Sigmoid colon (tissue), 7 donors: ENCODE data around the gene DRGX. TPM values are rescaled to one million over a fixed set of nuclear protein-coding genes. Genes with fewer than 3 reads are reported as not detected.

Experiments
- DNase-seq: peaks from one replicate; pipeline ENCODE4 v3.0.0-alpha.2; 2019
- H3K27ac ChIP-seq, 4 donors: fragments of 200-600 bp; sonication (generic); one replicate each; pipeline ENCODE4 v1.5.1; 2016 to 2019; ENCODE audit warnings: mild to moderate bottlenecking in 1 of 4
- H3K27me3 ChIP-seq, 3 donors: fragments of 200-600 bp; sonication (generic); one replicate each; pipeline ENCODE4 v1.5.1; 2019; ENCODE audit warnings: mild to moderate bottlenecking in 1 of 3
- H3K36me3 ChIP-seq, 4 donors: fragments of 200-600 bp; sonication (generic); one replicate each; pipeline ENCODE4 v1.5.1; 2016 to 2019
- H3K4me1 ChIP-seq, 4 donors: fragments of 200-600 bp; sonication (generic); one replicate each; pipeline ENCODE4 v1.5.1; 2017 to 2019
- H3K4me3 ChIP-seq, 4 donors: fragments of 200-600 bp; sonication (generic); one replicate each; pipeline ENCODE4 v1.5.1; 2017 to 2019; ENCODE audit warnings: mild to moderate bottlenecking in 2 of 4, moderate library complexity in 1 of 4
- H3K9me3 ChIP-seq, 4 donors: fragments of 200-600 bp in 3 of 4; sonication (generic) in 3 of 4; one replicate each; pipeline versions ENCODE4 v1.5.1 to v1.6.1; 2013 to 2019
- CTCF ChIP-seq, 4 experiments: fragments of 450-650 bp in 3 of 4; fragments of 200-600 bp in 1 of 4; IDR thresholded peaks; one replicate each; pipeline ENCODE4 v1.5.1; 2016 to 2019; ENCODE audit warnings: antibody characterized with exemption in 4 of 4, mild to moderate bottlenecking in 3 of 4, moderate library complexity in 2 of 4
- EP300 ChIP-seq, 4 donors: sonication (generic); formaldehyde crosslinking; IDR thresholded peaks; one replicate each; pipeline ENCODE4 v1.6.1; 2017; ENCODE audit warnings: antibody characterized with exemption in 4 of 4
- POLR2A ChIP-seq, 2 donors: fragments of 450-650 bp; IDR thresholded peaks; one replicate each; pipeline ENCODE4 v1.6.1; 2016; ENCODE audit warnings: antibody characterized with exemption in 2 of 2, mild to moderate bottlenecking in 2 of 2, moderate library complexity in 2 of 2
- POLR2AphosphoS5 ChIP-seq, 4 donors: sonication (generic); formaldehyde crosslinking; IDR thresholded peaks; one replicate each; pipeline ENCODE4 v1.6.1; 2017; ENCODE audit warnings: antibody characterized with exemption in 4 of 4
- WGBS, 2 donors: extraction: QIAGEN DNeasy Blood & Tissue Kit; methylation state at CpG; one replicate each; pipeline ENCODE4 v1.1.7; 2013; 5-methylcytosine and 5-hydroxymethylcytosine counted together
- intact Hi-C: fragments of 100-400 bp; cut with DNase I; formaldehyde crosslinking; loops from one replicate; pipeline ENCODE4 v1.15.1; 2023
- polyA plus RNA-seq, 3 donors: library from polyadenylated mRNA; stranded (reverse); fragments of 200-250 nt; gene quantifications; one replicate each; pipeline ENCODE4 v1.2.3, GENCODE V29; 2013
- total RNA-seq, 4 donors: library from RNA; depleted of rRNA; stranded (reverse); fragments of >200 nt; gene quantifications; one replicate each; pipeline ENCODE4 v1.1.0, GENCODE V29; 2016
- donor health status: healthy with polysubstance abuse.
- donor health status: Bipolar disorder and iron deficiency.
- donor health status: healthy.

The DRGX gene
- total and polyA plus RNA-seq, 7 donors, result 0.23 to 0.42 TPM; not detected in 5

GRCh38 chr10:49383853-49384252 is 12.0 kb downstream of the DRGX start:
- TF ChIP-seq CTCF (IDR thresholded peaks at IDR 0.05) (no peak), EP300 (IDR thresholded peaks at IDR 0.05) (no peak), POLR2A (IDR thresholded peaks at IDR 0.05) (no peak), POLR2AphosphoS5 (IDR thresholded peaks at IDR 0.05) (no peak)
- no peak overlapping the region for H3K4me3 ChIP-seq
- H3K9me3 ChIP-seq, result no peaks in the 10 kb centered on the region
- intact Hi-C loops, result no loop called here
- no peak for DNase-seq
- H3K27ac ChIP-seq, result no peak overlapping the region
- H3K4me1 ChIP-seq, result no peaks in the 10 kb centered on the region
- H3K27me3 ChIP-seq, result peaks cover 0 to 11% (median 0%) of the 10 kb centered on the region in 3 donors
- 77 to 88% methylated on average over 4 of the region's 4 CpGs for WGBS, 2 donors
- H3K36me3 ChIP-seq, result no peaks in the 10 kb centered on the region

GRCh38 chr10:49382826-49383225 is 13.1 kb downstream of the DRGX start:
- H3K4me3 ChIP-seq, result no peak overlapping the region
- WGBS, 2 donors, result 79 to 87% methylated on average over 5 of the region's 5 CpGs
- intact Hi-C loops, result no loop called here
- peaks cover 0 to 6% (median 0%) of the 10 kb centered on the region in 3 donors for H3K27me3 ChIP-seq
- no peak for DNase-seq
- H3K27ac ChIP-seq, result no peak overlapping the region
- no peaks in the 10 kb centered on the region for H3K9me3 ChIP-seq
- TF ChIP-seq POLR2AphosphoS5 (IDR thresholded peaks at IDR 0.05) (no peak), EP300 (IDR thresholded peaks at IDR 0.05) (no peak), POLR2A (IDR thresholded peaks at IDR 0.05) (no peak), CTCF (IDR thresholded peaks at IDR 0.05) (no peak)
- H3K36me3 ChIP-seq, result no peaks in the 10 kb centered on the region
- H3K4me1 ChIP-seq, result no peaks in the 10 kb centered on the region

- Histone ChIP-seq H3K9me3 (no peaks in the 10 kb centered on the region), H3K36me3 (no peaks in the 10 kb centered on the region), H3K4me3 (no peak overlapping the region), H3K27ac (no peak overlapping the region), H3K27me3 (peaks cover 0 to 6% (median 0%) of the 10 kb centered on the region in 3 donors), H3K4me1 (no peaks in the 10 kb centered on the region)
- intact Hi-C loops, result no loop called here
- DNase-seq, result no peak
- TF ChIP-seq POLR2AphosphoS5 (IDR thresholded peaks at IDR 0.05), result no peak
- 60 to 77% methylated on average over 3 of the region's 3 CpGs for WGBS, 2 donors
These were observed 13.7 kb downstream of the DRGX start for GRCh38 chr10:49382226-49382625.

- TF ChIP-seq POLR2AphosphoS5 (IDR thresholded peaks at IDR 0.05), result no peak
- TF ChIP-seq POLR2A (IDR thresholded peaks at IDR 0.05), result no peak
- TF ChIP-seq CTCF (IDR thresholded peaks at IDR 0.05), result no peak
- TF ChIP-seq EP300 (IDR thresholded peaks at IDR 0.05), result no peak
- H3K4me1 ChIP-seq, result no peaks in the 10 kb centered on the region
- no peak overlapping the region for H3K4me3 ChIP-seq
- H3K27me3 ChIP-seq, result peaks cover 0 to 6% (median 0%) of the 10 kb centered on the region in 3 donors
- WGBS, 2 donors, result 75 to 85% methylated on average over 14 of the region's 14 CpGs
- no peak overlapping the region for H3K27ac ChIP-seq
- no peak for DNase-seq
- no peaks in the 10 kb centered on the region for H3K36me3 ChIP-seq
- intact Hi-C loops, result no loop called here
- H3K9me3 ChIP-seq, result no peaks in the 10 kb centered on the region
These were observed 14.6 kb downstream of the DRGX start for GRCh38 chr10:49381111-49381900.

GRCh38 chr10:49379596-49380410 is 16.1 kb downstream of the DRGX start:
- 61 to 76% methylated on average over 13 of the region's 13 CpGs for WGBS, 2 donors
- no peak for TF ChIP-seq POLR2A (IDR thresholded peaks at IDR 0.05)
- no peak for TF ChIP-seq CTCF (IDR thresholded peaks at IDR 0.05)
- TF ChIP-seq POLR2AphosphoS5 (IDR thresholded peaks at IDR 0.05), result no peak
- TF ChIP-seq EP300 (IDR thresholded peaks at IDR 0.05), result no peak

More at GRCh38 chr10:49379596-49380410, 16.1 kb downstream of the DRGX start:
- no peak for DNase-seq
- Histone ChIP-seq H3K27me3 (no peaks in the 10 kb centered on the region), H3K9me3 (no peaks in the 10 kb centered on the region), H3K36me3 (no peaks in the 10 kb centered on the region), H3K4me3 (no peak overlapping the region), H3K4me1 (no peaks in the 10 kb centered on the region), H3K27ac (no peak overlapping the region)
- intact Hi-C loops, result no loop called here
